GM12878 (cell line): Measurements from ENCODE around the gene CLDN7. TPM values are rescaled to one million over a fixed set of nuclear protein-coding genes. Genes with fewer than 3 reads are reported as not detected.

ENCODE experiments used
- ATAC-seq: fragments of 200-7000 bp; cut with Tn5 transposase; 3 replicates; pipeline ENCODE4 v1.9.1; 2020; ENCODE audit warnings: mild to moderate bottlenecking, moderate library complexity
- BruUV-seq: library from RNA; stranded (reverse); fragments of 400-500 nt; replicated peaks from 2 replicates; lab custom pipeline; 2021; lab: Mats Ljungman, UMichigan
- CTCF ChIA-PET: fragments of 300-600 bp; sonication (Branson Sonifier 250); formaldehyde crosslinking; extraction: SDS; loops from one replicate; lab custom pipeline; 2021; ENCODE audit warnings: inconsistent platforms; lab: Yijun Ruan, JAX
- POLR2A ChIA-PET: fragments of 350-600 bp; formaldehyde crosslinking; extraction: SDS; loops from one replicate; lab custom pipeline; 2021; ENCODE audit warnings: inconsistent platforms; lab: Charles Lee
- RAD21 ChIA-PET: fragments of 300-600 bp; sonication (Branson Sonifier 250); formaldehyde crosslinking; loops from one replicate; lab custom pipeline; 2023; ENCODE audit warnings: antibody characterized with exemption; ENCODE audit not compliant: unreplicated experiment; lab: Charles Lee
- SMC1A ChIA-PET: fragments of 300-600 bp; sonication (Branson Sonifier 250); formaldehyde crosslinking; loops from one replicate; lab custom pipeline; 2023; ENCODE audit not compliant: unreplicated experiment, uncharacterized antibody; lab: Charles Lee
- DNase-seq: peaks from one replicate; pipeline ENCODE4 v3.0.0-alpha.2; 2011; ENCODE audit warnings: low read depth, low spot score
- FAIRE-seq: peaks from 3 replicates; lab custom pipeline; 2011; peaks lifted over from hg19 to GRCh38; lab: Jason Lieb, UNC
- H2AFZ ChIP-seq: 2 replicates; pipeline ENCODE4 v1.6.0; 2011; ENCODE audit warnings: low read depth, low read length, control low read depth; ENCODE audit not compliant: control insufficient read depth
- H3K27ac ChIP-seq: 2 replicates; pipeline ENCODE4 v1.5.1; 2011; ENCODE audit warnings: control low read depth; ENCODE audit not compliant: control insufficient read depth, insufficient read depth
- H3K27me3 ChIP-seq, 2 experiments: replicated peaks in 1 of 2; 2 replicates each; pipeline versions ENCODE4 v1.6.0 to v1.6.1; 2011; ENCODE audit warnings: low read length in 1 of 2; ENCODE audit not compliant: control insufficient read depth in 2 of 2, insufficient read depth in 2 of 2
- H3K36me3 ChIP-seq, 2 experiments: 2 replicates each; pipeline ENCODE4 v1.5.1; 2011; ENCODE audit warnings: low read length in 1 of 2; ENCODE audit not compliant: control insufficient read depth in 2 of 2, insufficient read depth in 2 of 2
- H3K4me1 ChIP-seq: 2 replicates; pipeline ENCODE4 v1.6.1; 2011; ENCODE audit warnings: mild to moderate bottlenecking, low read length, moderate library complexity, mixed read lengths; ENCODE audit not compliant: control insufficient read depth, insufficient read depth
- H3K4me2 ChIP-seq: 2 replicates; pipeline ENCODE4 v1.6.0; 2011; ENCODE audit warnings: control low read depth; ENCODE audit not compliant: control insufficient read depth, insufficient read depth
- H3K4me3 ChIP-seq: fragments of 200-600 bp; sonication (generic); 2 replicates; pipeline ENCODE4 v1.5.1; 2016
- H3K79me2 ChIP-seq: 2 replicates; pipeline ENCODE4 v1.6.0; 2011; ENCODE audit warnings: low read length; ENCODE audit not compliant: control insufficient read depth, insufficient read depth
- H3K9ac ChIP-seq: 2 replicates; pipeline ENCODE4 v1.8.0; 2011; ENCODE audit warnings: low read length, control low read depth, mixed read lengths; ENCODE audit not compliant: control insufficient read depth, insufficient read depth
- H3K9me3 ChIP-seq: replicated peaks from 3 replicates; pipeline ENCODE4 v1.5.1; 2011; ENCODE audit warnings: mild to moderate bottlenecking, low read length; ENCODE audit not compliant: control insufficient read depth, insufficient read depth
- H4K20me1 ChIP-seq: 2 replicates; pipeline ENCODE4 v1.6.0; 2011; ENCODE audit not compliant: control insufficient read depth, insufficient read depth
- BACH1 ChIP-seq: fragments of 450-650 bp; IDR thresholded peaks from 2 replicates; pipeline ENCODE4 v1.6.1; 2017; ENCODE audit warnings: mild to moderate bottlenecking, borderline replicate concordance
- BHLHE40 ChIP-seq, 2 experiments: fragments of 450-650 bp in 1 of 2; IDR thresholded peaks; 2 replicates each; pipeline ENCODE4 v1.6.1; 2011 to 2017; ENCODE audit warnings: low read depth in 2 of 2, borderline replicate concordance in 1 of 2, improper control_type of control experiment in 1 of 2, low read length in 1 of 2, mild to moderate bottlenecking in 1 of 2
- BMI1 ChIP-seq: fragments of 450-650 bp; IDR thresholded peaks from 2 replicates; pipeline ENCODE4 v1.6.1; 2016; ENCODE audit warnings: mild to moderate bottlenecking, moderate library complexity, borderline replicate concordance
- CHD1 ChIP-seq: IDR thresholded peaks from 2 replicates; pipeline ENCODE4 v1.6.1; 2012; ENCODE audit warnings: low read depth, low read length, improper control_type of control experiment
- FOXK2 ChIP-seq: fragments of 450-650 bp; IDR thresholded peaks from 2 replicates; pipeline ENCODE4 v1.6.1; 2017; ENCODE audit warnings: mild to moderate bottlenecking, moderate library complexity
- GATAD2B ChIP-seq: fragments of 450-650 bp; conservative IDR thresholded peaks from 2 replicates; pipeline ENCODE4 v1.6.1; 2017; ENCODE audit warnings: low read depth, mild to moderate bottlenecking, moderate library complexity
- MEF2B ChIP-seq: fragments of 450-650 bp; IDR thresholded peaks from 2 replicates; pipeline ENCODE4 v1.6.1; 2018; ENCODE audit warnings: mild to moderate bottlenecking, moderate library complexity; ENCODE audit not compliant: partially characterized antibody, poor library complexity, severe bottlenecking
- MYC ChIP-seq: IDR thresholded peaks from 2 replicates; pipeline ENCODE4 v1.6.1; 2011; ENCODE audit warnings: mild to moderate bottlenecking, low read length, moderate library complexity, inconsistent platforms; ENCODE audit not compliant: insufficient read depth, insufficient replicate concordance, insufficient read length, severe bottlenecking
- NFYA ChIP-seq: IDR thresholded peaks from 2 replicates; pipeline ENCODE4 v1.6.1; 2011; ENCODE audit warnings: low read depth, mild to moderate bottlenecking, low read length, improper control_type of control experiment, borderline replicate concordance
- NR2C1 ChIP-seq: fragments of 450-650 bp; IDR thresholded peaks from 2 replicates; pipeline ENCODE4 v1.6.1; 2017; ENCODE audit warnings: antibody characterized with exemption, mild to moderate bottlenecking, moderate library complexity
- RCOR1 ChIP-seq: conservative IDR thresholded peaks from 2 replicates; pipeline ENCODE4 v1.6.1; 2012; ENCODE audit warnings: low read depth, low read length, improper control_type of control experiment
- RELA ChIP-seq: fragments of 450-650 bp; IDR thresholded peaks from 2 replicates; pipeline ENCODE4 v1.8.0; 2014; ENCODE audit warnings: borderline replicate concordance; ENCODE audit not compliant: partially characterized antibody
- SP1 ChIP-seq: IDR thresholded peaks from one replicate; pipeline ENCODE4 v1.6.1; 2011; ENCODE audit warnings: low read depth, low read length
- TCF7 ChIP-seq: IDR thresholded peaks from 2 replicates; pipeline ENCODE4 v1.6.1; 2014; ENCODE audit warnings: antibody characterized with exemption, borderline replicate concordance
- ZNF24 ChIP-seq: fragments of 450-650 bp; IDR thresholded peaks from 2 replicates; pipeline ENCODE4 v1.6.1; 2017; ENCODE audit warnings: antibody characterized with exemption, mild to moderate bottlenecking
- ZNF384 ChIP-seq: IDR thresholded peaks from 2 replicates; pipeline ENCODE4 v1.6.1; 2012; ENCODE audit warnings: low read depth, mild to moderate bottlenecking, low read length, improper control_type of control experiment, borderline replicate concordance
- WGBS: methylation state at CpG from one replicate; pipeline ENCODE4 v1.1.6; 2016; ENCODE audit warnings: low lambda C conversion rate; ENCODE audit not compliant: insufficient replicate concordance, insufficient coverage; ENCODE audit errors: missing lambda C conversion rate; 5-methylcytosine and 5-hydroxymethylcytosine counted together
- in situ Hi-C: fragments of 300-500 bp; cut with MboI; formaldehyde crosslinking; loops from 9 replicates; pipeline ENCODE4 v1.14.3; 2018; ENCODE audit warnings: mixed read lengths
- intact Hi-C: fragments of 100-400 bp; cut with micrococcal nuclease; formaldehyde crosslinking; loops from one replicate; pipeline ENCODE4 v1.14.2; 2022; ENCODE audit not compliant: unreplicated experiment
- polyA plus RNA-seq, 11 experiments: library from polyadenylated mRNA; depleted of rRNA in 4 of 11; unstranded in 6 of 11; stranded (reverse) in 5 of 11; fragments of >200 nt; fragmentation: Nextera tagmentation in 4 of 11; fragmentation: Illumina TruSeq in 1 of 11; extraction: Ambion mirVana in 4 of 11; extraction: Trizol in 1 of 11; gene quantifications; 1 replicate in 1 of 11; 2 replicates in 10 of 11; pipeline versions ENCODE4 v1.2.1 to v1.2.3, GENCODE V29; 2011 to 2016; ENCODE audit warnings: inconsistent platforms in 2 of 11, missing spikeins in 2 of 11, low read depth in 1 of 11
- total RNA-seq, 4 experiments: library from RNA; depleted of rRNA in 3 of 4; stranded (reverse); fragments of >200 nt in 3 of 4; fragmentation: Illumina TruSeq in 1 of 4; extraction: Trizol in 1 of 4; gene quantifications; 2 replicates each; pipeline versions ENCODE4 v1.2.1 to v1.2.3, GENCODE V29; 2013 to 2021
- TF ChIP-seq, protein P1 (sequence below): fragments of 150-350 bp; IDR thresholded peaks from 2 replicates; pipeline ENCODE4 v1.6.1; 2016; ENCODE audit warnings: low read depth, low read length
- TF ChIP-seq, protein P2 (sequence below): IDR thresholded peaks from 2 replicates; pipeline ENCODE4 v1.6.1; 2011; ENCODE audit warnings: mild to moderate bottlenecking, low read depth, low read length, moderate library complexity; ENCODE audit not compliant: insufficient replicate concordance
- TF ChIP-seq, protein P3 (sequence below): fragments of 450-650 bp; IDR thresholded peaks from 2 replicates; pipeline ENCODE4 v1.6.1; 2014; ENCODE audit warnings: mild to moderate bottlenecking

CLDN7 gene
- total and polyA plus RNA-seq, 10 of the 15 experiments (the other 5 are each of a cell fraction or from before 2014, with no cell fraction given) = 0.19 to 1.3 (median 0.36) TPM; not detected in 5

DNA sequence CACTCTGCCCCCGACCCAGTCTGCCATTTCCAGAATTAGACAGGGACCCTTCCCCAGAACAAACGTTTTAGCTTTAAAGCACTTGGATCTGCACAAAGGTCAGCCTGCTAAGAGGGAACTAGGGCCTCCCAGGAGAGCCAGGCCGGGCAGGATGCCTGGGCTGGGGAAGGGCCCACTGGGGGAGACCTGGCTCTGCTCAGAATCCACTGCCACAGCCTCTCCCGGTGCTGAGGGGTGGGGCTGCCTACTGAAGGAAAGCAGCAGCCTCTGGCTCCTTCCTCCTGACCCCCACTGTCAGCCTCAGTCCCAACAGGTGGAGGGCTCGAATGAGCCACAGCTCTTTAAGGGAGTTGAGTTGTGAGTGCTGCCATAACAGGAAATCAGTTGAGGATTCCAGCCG, 30.5 kb upstream of the CLDN7 start (continued):
- no peak for TF ChIP-seq RCOR1

DNA sequence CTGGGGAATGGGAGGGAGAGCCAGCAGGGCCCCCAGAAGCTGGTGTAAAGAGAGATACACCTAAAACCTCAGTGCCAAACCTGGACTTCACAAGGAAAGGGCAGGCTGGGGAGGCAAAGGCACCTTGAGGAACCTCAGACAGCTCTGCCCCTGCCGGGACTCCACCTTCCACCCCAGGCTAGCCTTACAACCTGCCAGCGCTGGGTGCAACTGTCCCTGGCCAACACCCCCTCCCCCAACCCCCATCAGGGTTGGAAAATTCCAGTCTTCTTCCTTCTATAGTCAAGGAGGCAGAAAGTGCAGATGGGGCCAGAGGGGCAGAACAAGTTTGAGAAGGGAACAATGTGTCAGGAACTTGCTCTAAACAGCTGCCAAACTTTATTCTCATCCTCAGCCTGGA, 29.9 kb upstream of the CLDN7 start:
- TF ChIP-seq FOXK2 (no peak), CHD1 (no peak), ZNF384 (no peak), ZNF24 (no peak), MYC (no peak), SP1 (no peak), TCF7 (no peak), NR2C1 (no peak), BHLHE40 (IDR thresholded peaks at IDR 0.05; ENCODE audit: borderline replicate concordance in 1 of 2, low read depth in 2 of 2, low read length in 1 of 2) (no peak), BMI1 (no peak), RELA (no peak), NFYA (no peak), MEF2B (no peak), BACH1 (no peak), GATAD2B (no peak)
- TF ChIP-seq, protein P1, sequence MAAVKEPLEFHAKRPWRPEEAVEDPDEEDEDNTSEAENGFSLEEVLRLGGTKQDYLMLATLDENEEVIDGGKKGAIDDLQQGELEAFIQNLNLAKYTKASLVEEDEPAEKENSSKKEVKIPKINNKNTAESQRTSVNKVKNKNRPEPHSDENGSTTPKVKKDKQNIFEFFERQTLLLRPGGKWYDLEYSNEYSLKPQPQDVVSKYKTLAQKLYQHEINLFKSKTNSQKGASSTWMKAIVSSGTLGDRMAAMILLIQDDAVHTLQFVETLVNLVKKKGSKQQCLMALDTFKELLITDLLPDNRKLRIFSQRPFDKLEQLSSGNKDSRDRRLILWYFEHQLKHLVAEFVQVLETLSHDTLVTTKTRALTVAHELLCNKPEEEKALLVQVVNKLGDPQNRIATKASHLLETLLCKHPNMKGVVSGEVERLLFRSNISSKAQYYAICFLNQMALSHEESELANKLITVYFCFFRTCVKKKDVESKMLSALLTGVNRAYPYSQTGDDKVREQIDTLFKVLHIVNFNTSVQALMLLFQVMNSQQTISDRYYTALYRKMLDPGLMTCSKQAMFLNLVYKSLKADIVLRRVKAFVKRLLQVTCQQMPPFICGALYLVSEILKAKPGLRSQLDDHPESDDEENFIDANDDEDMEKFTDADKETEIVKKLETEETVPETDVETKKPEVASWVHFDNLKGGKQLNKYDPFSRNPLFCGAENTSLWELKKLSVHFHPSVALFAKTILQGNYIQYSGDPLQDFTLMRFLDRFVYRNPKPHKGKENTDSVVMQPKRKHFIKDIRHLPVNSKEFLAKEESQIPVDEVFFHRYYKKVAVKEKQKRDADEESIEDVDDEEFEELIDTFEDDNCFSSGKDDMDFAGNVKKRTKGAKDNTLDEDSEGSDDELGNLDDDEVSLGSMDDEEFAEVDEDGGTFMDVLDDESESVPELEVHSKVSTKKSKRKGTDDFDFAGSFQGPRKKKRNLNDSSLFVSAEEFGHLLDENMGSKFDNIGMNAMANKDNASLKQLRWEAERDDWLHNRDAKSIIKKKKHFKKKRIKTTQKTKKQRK = no peak
- TF ChIP-seq, protein P2, sequence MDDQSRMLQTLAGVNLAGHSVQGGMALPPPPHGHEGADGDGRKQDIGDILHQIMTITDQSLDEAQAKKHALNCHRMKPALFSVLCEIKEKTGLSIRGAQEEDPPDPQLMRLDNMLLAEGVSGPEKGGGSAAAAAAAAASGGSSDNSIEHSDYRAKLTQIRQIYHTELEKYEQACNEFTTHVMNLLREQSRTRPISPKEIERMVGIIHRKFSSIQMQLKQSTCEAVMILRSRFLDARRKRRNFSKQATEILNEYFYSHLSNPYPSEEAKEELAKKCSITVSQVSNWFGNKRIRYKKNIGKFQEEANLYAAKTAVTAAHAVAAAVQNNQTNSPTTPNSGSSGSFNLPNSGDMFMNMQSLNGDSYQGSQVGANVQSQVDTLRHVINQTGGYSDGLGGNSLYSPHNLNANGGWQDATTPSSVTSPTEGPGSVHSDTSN = no peak
- TF ChIP-seq, protein P3, sequence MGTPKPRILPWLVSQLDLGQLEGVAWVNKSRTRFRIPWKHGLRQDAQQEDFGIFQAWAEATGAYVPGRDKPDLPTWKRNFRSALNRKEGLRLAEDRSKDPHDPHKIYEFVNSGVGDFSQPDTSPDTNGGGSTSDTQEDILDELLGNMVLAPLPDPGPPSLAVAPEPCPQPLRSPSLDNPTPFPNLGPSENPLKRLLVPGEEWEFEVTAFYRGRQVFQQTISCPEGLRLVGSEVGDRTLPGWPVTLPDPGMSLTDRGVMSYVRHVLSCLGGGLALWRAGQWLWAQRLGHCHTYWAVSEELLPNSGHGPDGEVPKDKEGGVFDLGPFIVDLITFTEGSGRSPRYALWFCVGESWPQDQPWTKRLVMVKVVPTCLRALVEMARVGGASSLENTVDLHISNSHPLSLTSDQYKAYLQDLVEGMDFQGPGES = no peak
- intact Hi-C loops = no loop called here
- Histone ChIP-seq H3K79me2 (no peaks in the 10 kb centered on the region), H3K27me3 (peaks cover 3 to 6% of the 10 kb centered on the region in 2 experiments), H3K9me3 (no peaks in the 10 kb centered on the region), H4K20me1 (no peaks in the 10 kb centered on the region; the same call in 1 of the 2 replicates), H3K4me2 (no peak overlapping the region), H3K36me3 (no peaks in the 10 kb centered on the region), H3K4me1 (peaks cover 3% of the 10 kb centered on the region), H3K27ac (no peak overlapping the region), H3K4me3 (no peak overlapping the region), H3K9ac (no peak overlapping the region), H2AFZ (no peak overlapping the region)
- no TSS peak for BruUV-seq
- in situ Hi-C loops = no loop called here
- ChIA-PET SMC1A (no interaction called here), CTCF (interaction anchor here (0.9 to 2.6 kb wide), 4 partner anchors 12 to 246 kb away, joined by 3 to 8 read pairs (median 6); partner anchors contain the start of gene TMEM95), RAD21 (no interaction called here), POLR2A (no interaction called here)
- DNase-seq (no peak), ATAC-seq (no peak), FAIRE-seq (no peak)
- 17% methylated on average over 2 of the region's 2 CpGs for WGBS
